Bronchial epithelial cell (primary cell): ENCODE data around the gene MMP23B. TPM values are rescaled to one million over a fixed set of nuclear protein-coding genes. Genes with fewer than 3 reads are reported as not detected.
A peak's percentile ranks its signal among the peaks of the same experiment; 100 is the strongest.
"Not testable (repeated sequence)": the region's sequence is repeated elsewhere in the genome, so short reads cannot be mapped to it uniquely, and the experiment has no call there.

ENCODE experiments used
- DNase-seq: peaks from one replicate; pipeline ENCODE4 v3.0.0-alpha.2; 2010; ENCODE audit warnings: low read depth
- FAIRE-seq: peaks from 2 replicates; lab custom pipeline; 2011; peaks lifted over from hg19 to GRCh38; lab: Jason Lieb, UNC
- H3K27me3 ChIP-seq: 2 replicates; pipeline ENCODE4 v1.5.1; 2011; ENCODE audit warnings: low read length; ENCODE audit not compliant: control insufficient read depth, insufficient read depth
- H3K36me3 ChIP-seq: 2 replicates; pipeline ENCODE4 v1.5.1; 2011; ENCODE audit warnings: low read length; ENCODE audit not compliant: control insufficient read depth, insufficient read depth
- H3K4me3 ChIP-seq: 2 replicates; pipeline ENCODE4 v1.5.1; 2011; ENCODE audit warnings: mild to moderate bottlenecking, low read depth, low read length, control low read depth
- total RNA-seq: library from RNA; depleted of rRNA; stranded (reverse); fragments of >200 nt; gene quantifications from 2 replicates; pipeline ENCODE4 v1.2.1, GENCODE V29; 2014
- TF ChIP-seq, protein P1 (sequence below): IDR thresholded peaks from 2 replicates; pipeline ENCODE4 v1.5.1; 2011; ENCODE audit warnings: mild to moderate bottlenecking, moderate library complexity, low read length, control low read depth, inconsistent platforms; ENCODE audit not compliant: insufficient read depth, severe bottlenecking

MMP23B gene
- total RNA-seq, 1 donor from 2014 or later: 0.26 TPM

- H3K4me3 ChIP-seq: no peak overlapping the region
- no peak for DNase-seq
- FAIRE-seq: no peak
- TF ChIP-seq, protein P1, sequence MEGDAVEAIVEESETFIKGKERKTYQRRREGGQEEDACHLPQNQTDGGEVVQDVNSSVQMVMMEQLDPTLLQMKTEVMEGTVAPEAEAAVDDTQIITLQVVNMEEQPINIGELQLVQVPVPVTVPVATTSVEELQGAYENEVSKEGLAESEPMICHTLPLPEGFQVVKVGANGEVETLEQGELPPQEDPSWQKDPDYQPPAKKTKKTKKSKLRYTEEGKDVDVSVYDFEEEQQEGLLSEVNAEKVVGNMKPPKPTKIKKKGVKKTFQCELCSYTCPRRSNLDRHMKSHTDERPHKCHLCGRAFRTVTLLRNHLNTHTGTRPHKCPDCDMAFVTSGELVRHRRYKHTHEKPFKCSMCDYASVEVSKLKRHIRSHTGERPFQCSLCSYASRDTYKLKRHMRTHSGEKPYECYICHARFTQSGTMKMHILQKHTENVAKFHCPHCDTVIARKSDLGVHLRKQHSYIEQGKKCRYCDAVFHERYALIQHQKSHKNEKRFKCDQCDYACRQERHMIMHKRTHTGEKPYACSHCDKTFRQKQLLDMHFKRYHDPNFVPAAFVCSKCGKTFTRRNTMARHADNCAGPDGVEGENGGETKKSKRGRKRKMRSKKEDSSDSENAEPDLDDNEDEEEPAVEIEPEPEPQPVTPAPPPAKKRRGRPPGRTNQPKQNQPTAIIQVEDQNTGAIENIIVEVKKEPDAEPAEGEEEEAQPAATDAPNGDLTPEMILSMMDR: no peak
- peaks cover 8% of the 10 kb centered on the region for H3K27me3 ChIP-seq
- H3K36me3 ChIP-seq: peaks cover 1% of the 10 kb centered on the region
Measured at GRCh38 chr1:1630965-1631781, 800 bp upstream of the MMP23B start.

DNA sequence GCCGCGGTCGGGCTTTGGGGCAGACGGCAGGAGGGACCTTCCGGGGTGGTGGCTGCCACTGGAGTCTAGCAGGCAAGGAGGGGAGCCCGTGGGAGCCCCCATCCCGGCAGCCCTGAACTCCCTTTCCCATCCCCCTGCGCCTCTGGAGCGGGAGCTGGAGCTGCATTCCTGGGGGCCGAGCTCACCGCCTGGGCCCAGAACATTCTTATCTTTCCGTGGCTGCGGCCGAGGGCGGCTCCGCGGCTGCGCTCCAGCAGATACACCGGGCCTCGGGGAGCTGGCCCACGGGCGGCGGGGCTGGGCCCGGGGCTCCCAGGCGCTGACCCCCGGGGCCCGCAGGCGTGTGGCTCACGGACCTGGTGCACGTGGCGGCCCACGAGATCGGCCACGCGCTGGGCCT lies 1.4 kb downstream of the MMP23B start:
- H3K27me3 ChIP-seq, H3K36me3 ChIP-seq, FAIRE-seq, DNase-seq, H3K4me3 ChIP-seq: not testable (repeated sequence)

- not testable (repeated sequence) for H3K27me3 ChIP-seq, H3K36me3 ChIP-seq, H3K4me3 ChIP-seq, DNase-seq
- peak; percentile 90 for FAIRE-seq
Measured at GRCh38 chr1:1634613-1635012, 2.6 kb downstream of the MMP23B start.

- not testable (repeated sequence) for H3K36me3 ChIP-seq, H3K27me3 ChIP-seq, DNase-seq, H3K4me3 ChIP-seq
- peak; percentile 55 for FAIRE-seq
Measured at GRCh38 chr1:1636621-1637478, 4.9 kb downstream of the MMP23B start.

DNA sequence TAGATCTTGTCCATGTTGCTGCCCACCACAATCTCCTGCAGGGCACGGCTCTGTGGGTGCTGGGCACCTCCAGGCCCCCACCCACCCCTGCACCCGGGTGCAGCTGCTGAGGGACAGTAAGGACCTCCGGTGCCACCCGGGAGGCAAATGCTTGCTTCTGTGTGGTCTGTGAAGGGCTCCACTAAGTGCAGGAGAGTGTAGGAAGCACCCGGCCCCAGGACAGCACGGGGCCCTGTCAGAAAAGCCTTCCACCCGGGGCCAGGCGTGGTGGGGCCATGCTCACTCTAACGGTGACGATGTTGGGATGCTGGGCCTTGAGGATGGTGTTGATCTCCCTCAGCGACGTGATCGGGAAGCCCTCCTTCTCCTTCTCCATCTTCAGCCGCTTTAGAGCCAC lies 5.5 kb downstream of the MMP23B start:
- not testable (repeated sequence) for FAIRE-seq, DNase-seq, H3K4me3 ChIP-seq, H3K27me3 ChIP-seq, H3K36me3 ChIP-seq

GRCh38 chr1:1638528-1638927 lies 6.6 kb downstream of the MMP23B start:
- FAIRE-seq, H3K4me3 ChIP-seq, DNase-seq, H3K36me3 ChIP-seq, H3K27me3 ChIP-seq: not testable (repeated sequence)

DNA sequence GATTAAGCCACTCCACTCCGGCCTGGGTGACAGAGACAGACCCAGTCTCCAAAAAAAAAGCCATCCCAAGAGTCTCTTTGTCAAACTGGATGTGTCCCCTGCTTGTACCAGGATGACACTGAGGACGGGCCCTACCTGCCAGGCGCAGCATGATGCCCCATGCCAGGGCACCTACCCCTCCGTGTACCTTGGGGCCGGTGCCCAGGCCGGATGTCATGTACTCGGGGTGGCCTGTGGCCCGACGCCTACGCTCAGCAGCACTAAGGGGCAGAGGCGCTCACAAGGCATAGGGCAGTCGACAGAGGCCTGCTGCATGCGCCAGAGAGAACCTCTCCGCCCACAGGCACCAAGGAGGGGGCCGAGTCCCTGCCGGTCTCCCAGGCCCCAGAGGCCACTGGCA lies 7.4 kb downstream of the MMP23B start:
- DNase-seq: not testable (repeated sequence)

GRCh38 chr1:1640081-1640480 lies 8.1 kb downstream of the MMP23B start:
- H3K4me3 ChIP-seq, FAIRE-seq, H3K36me3 ChIP-seq, DNase-seq, H3K27me3 ChIP-seq: not testable (repeated sequence)

More for the DNA sequence above, 7.4 kb downstream of the MMP23B start:
- not testable (repeated sequence) for H3K4me3 ChIP-seq, H3K27me3 ChIP-seq, FAIRE-seq, H3K36me3 ChIP-seq

GRCh38 chr1:1640711-1641461 lies 8.9 kb downstream of the MMP23B start:
- H3K36me3 ChIP-seq, H3K27me3 ChIP-seq, H3K4me3 ChIP-seq, FAIRE-seq, DNase-seq: not testable (repeated sequence)

DNA sequence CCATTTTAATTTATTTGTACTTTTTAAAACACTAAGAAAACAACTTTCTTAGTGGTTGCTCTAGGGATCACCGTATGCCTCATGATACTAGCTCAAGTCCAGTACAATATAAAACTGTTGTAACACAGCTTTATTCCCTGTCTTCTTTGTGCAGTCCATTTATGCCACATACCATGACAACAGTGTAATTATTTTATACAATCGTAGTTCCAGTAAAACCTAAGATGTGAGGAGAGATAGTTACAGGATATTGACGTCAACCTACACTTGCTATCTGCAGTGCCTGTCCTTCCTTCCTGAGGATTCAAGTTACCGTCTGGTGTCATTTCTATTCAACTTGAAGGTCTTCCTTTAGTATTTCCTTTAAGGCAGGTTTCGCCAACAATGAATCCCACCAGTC lies 14.4 kb downstream of the MMP23B start:
- H3K4me3 ChIP-seq, FAIRE-seq, DNase-seq: not testable (repeated sequence)

DNA sequence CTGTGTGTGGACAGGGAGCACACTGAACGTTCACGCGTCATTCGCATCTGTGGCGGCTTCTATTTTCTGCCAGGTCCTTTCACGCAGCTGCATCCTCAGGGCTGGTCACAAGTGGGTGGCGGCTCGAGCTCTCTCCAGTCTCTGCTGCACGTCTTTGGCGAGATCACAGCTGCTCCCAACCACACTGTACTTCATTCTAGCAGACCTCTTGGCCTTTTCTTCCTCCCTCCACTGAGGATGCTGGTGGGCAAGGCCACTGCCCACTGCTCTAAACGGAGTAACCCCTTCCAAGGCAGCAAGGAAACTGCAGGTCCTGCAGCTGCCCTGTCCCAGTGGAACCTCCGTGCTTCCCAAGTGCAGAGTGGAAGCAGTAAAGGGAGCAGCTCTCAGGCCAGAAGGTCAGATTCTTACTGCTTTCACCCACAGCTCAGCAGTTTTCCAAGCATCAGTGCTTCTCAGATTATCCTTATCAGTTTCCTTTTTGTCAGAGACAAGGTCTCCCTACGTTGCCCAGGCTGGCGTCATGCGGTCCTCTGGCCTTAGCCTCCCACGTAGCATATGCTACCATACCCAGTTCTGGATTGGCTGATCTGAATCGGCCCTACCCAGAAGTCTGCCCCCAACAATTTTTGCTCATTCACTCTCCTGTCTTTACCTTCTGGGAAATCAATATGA lies 15.7 kb downstream of the MMP23B start:
- peak; percentile 82 for FAIRE-seq
- not testable (repeated sequence) for H3K27me3 ChIP-seq, H3K4me3 ChIP-seq, DNase-seq
- H3K36me3 ChIP-seq: peaks cover 14% of the 10 kb centered on the region

More for the DNA sequence above, 14.4 kb downstream of the MMP23B start:
- H3K27me3 ChIP-seq, H3K36me3 ChIP-seq: not testable (repeated sequence)

DNA sequence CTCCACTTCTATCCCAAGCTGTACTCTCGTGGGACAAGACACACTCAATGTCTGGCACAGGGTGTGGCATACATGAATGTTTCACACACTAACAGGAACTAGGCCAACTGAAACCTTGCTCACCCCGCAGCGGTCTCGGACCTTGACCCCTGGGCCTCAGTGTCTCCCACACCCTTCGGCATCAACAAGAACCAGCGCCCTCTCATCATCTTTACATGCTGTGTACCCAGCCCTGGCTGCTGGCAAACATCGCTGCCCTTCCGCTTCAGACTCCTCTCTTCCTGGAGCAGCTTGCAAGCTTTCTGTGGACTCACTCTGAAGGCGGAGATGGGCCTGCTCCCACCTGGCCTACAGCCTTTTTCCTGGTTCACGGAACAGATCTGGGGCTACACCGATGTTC lies 16.3 kb downstream of the MMP23B start:
- peaks cover 14% of the 10 kb centered on the region for H3K36me3 ChIP-seq
- not testable (repeated sequence) for DNase-seq
- FAIRE-seq: peak; percentile 91

More for the DNA sequence above, 16.3 kb downstream of the MMP23B start:
- H3K27me3 ChIP-seq, H3K4me3 ChIP-seq: not testable (repeated sequence)
